Progenitor cell of endocrine pancreas (in vitro differentiated cells): ENCODE data around the gene CTDSP2. TPM values are rescaled to one million over a fixed set of nuclear protein-coding genes. Genes with fewer than 3 reads are reported as not detected.
"Not testable (repeated sequence)": the region's sequence is repeated elsewhere in the genome, so short reads cannot be mapped to it uniquely, and the experiment has no call there.

Experiments used
- DNase-seq: peaks from one replicate; pipeline ENCODE4 v3.0.0; 2021; ENCODE audit warnings: low spot score; ENCODE audit not compliant: unreplicated experiment
- H3K27ac Mint-ChIP-seq: 2 replicates; pipeline ENCODE4 v1.8.0; 2021; ENCODE audit warnings: mild to moderate bottlenecking, moderate library complexity, mixed read lengths
- H3K27me3 Mint-ChIP-seq: 2 replicates; pipeline ENCODE4 v1.8.0; 2021; ENCODE audit warnings: mixed read lengths
- H3K36me3 Mint-ChIP-seq: 2 replicates; pipeline ENCODE4 v1.8.0; 2022; ENCODE audit warnings: mixed read lengths; ENCODE audit not compliant: insufficient read depth
- H3K4me1 Mint-ChIP-seq: 2 replicates; pipeline ENCODE4 v1.8.0; 2021; ENCODE audit warnings: low read depth, mixed read lengths
- H3K4me3 Mint-ChIP-seq: 2 replicates; pipeline ENCODE4 v1.8.0; 2021; ENCODE audit warnings: low read depth, mild to moderate bottlenecking, moderate library complexity, mixed read lengths
- H3K9me3 Mint-ChIP-seq: 2 replicates; pipeline ENCODE4 v1.8.0; 2021; ENCODE audit warnings: low read depth, mixed read lengths
- total RNA-seq: library from RNA; stranded (reverse); gene quantifications from 2 replicates; pipeline ENCODE4 v1.2.1, GENCODE V29; 2021
- TF ChIP-seq, protein P1 (sequence below): fragments of 200-600 bp; sonication (generic); IDR thresholded peaks from one replicate; pipeline ENCODE4 v1.5.0; 2021; ENCODE audit warnings: antibody characterized with exemption, mild to moderate bottlenecking; ENCODE audit not compliant: unreplicated experiment

Gene CTDSP2
- total RNA-seq, 1 donor from 2014 or later: 145 TPM

DNA sequence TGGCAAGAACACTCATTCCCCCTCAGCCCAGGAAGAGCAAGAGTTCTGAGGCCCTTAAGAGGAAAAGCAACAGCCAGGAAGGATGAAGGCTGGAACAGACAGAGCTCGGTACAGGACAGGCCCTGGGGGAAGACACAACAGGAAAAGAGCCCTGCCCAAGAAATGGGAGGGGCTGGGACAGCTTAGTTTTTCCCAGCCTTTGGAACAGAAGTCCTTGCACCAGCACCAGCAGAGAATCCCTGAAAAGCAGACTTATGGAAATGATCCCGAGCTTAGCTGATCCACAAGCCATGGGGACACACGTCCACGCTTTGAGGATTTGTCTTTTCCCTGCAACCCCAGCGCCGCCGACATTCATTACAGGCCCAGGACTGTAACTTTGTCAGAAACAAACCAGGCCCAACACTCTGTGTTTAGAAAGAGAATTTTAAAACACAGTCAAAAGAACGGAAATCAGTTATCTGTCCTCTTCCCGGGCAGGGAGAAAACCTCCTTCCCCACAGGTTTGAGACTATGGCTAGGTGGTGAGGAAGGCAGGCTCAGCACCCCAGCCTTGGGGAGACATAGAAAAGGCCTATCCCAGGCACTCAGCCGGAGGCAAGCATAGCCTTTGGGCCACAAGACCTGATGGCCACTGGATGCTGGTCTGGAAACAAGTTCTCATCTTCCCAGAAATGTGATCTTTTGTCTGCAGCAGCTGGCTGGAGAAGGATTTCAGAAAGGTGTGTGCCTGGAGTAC is 24.0 kb downstream of the CTDSP2 start:
- Mint-ChIP-seq H3K4me1 (peaks cover 18% of the 10 kb centered on the region), H3K27me3 (no peaks in the 10 kb centered on the region), H3K27ac (peak overlapping the region; percentile 64), H3K9me3 (no peaks in the 10 kb centered on the region), H3K36me3 (peaks cover 24% of the 10 kb centered on the region), H3K4me3 (no peak overlapping the region)
- TF ChIP-seq, protein P1, sequence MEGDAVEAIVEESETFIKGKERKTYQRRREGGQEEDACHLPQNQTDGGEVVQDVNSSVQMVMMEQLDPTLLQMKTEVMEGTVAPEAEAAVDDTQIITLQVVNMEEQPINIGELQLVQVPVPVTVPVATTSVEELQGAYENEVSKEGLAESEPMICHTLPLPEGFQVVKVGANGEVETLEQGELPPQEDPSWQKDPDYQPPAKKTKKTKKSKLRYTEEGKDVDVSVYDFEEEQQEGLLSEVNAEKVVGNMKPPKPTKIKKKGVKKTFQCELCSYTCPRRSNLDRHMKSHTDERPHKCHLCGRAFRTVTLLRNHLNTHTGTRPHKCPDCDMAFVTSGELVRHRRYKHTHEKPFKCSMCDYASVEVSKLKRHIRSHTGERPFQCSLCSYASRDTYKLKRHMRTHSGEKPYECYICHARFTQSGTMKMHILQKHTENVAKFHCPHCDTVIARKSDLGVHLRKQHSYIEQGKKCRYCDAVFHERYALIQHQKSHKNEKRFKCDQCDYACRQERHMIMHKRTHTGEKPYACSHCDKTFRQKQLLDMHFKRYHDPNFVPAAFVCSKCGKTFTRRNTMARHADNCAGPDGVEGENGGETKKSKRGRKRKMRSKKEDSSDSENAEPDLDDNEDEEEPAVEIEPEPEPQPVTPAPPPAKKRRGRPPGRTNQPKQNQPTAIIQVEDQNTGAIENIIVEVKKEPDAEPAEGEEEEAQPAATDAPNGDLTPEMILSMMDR: no peak
- DNase-seq: no peak

DNA sequence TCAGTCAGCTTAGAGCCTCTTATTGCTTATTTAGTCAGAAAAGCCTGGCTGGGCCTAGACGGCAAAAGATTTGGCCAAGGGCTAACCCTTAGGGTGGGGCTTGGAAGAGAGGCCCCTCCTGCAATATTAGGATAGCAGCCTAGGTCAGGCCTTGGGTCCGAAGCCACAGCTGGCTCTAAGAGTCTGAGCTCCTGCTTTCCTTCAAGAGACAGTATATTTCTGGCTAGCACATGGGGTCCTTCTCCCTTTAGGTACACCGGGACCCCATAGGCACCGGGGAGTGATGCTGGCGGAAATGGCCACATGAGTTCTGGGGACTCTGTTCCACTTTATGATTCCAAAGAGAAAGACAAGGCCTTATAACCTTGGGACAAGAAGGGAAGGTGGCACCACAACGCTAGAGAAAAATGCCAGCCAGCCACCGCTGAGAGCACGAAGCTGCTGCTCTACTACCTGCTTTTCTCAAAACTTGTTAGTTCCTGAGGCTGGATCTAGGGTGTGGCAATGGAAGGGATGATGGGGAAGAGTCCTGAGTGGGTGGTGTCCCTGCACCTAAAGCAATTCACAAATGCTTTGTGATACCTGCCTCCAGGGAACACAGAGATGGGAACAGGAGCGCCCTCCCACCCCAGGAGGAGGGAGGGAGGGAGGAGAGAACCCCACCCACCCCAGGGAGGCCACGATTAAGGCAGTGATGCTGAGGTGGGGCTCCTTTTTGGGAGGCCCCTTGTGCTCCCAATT is 24.9 kb downstream of the CTDSP2 start:
- H3K36me3 Mint-ChIP-seq: peaks cover 20% of the 10 kb centered on the region
- H3K4me1 Mint-ChIP-seq: peaks cover 18% of the 10 kb centered on the region
- TF ChIP-seq, protein P1: no peak
- peak overlapping the region; percentile 45 for H3K27ac Mint-ChIP-seq
- no peaks in the 10 kb centered on the region for H3K27me3 Mint-ChIP-seq
- no peak for DNase-seq
- H3K4me3 Mint-ChIP-seq: no peak overlapping the region
- H3K9me3 Mint-ChIP-seq: no peaks in the 10 kb centered on the region

DNA sequence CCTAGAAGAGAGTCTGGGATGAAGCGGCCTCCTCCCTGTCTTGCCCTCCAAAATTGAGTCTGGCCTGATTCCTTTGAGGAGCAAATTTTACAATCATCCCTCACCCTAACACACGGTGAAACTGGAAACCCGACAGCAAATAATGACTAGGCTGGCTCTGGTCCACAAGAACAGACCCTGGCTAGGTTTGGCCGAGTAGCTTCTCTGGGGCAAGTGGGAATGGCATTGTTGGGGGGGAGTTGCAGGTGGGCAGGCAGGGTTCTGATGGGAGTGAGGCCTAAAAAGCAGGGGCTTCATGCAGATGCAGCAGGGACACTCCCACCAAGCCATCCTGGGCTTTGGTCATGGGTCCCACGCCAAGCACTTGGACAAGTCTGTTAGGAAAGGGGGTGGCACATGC is 25.5 kb downstream of the CTDSP2 start:
- H3K36me3 Mint-ChIP-seq: peaks cover 20% of the 10 kb centered on the region
- not testable (repeated sequence) for H3K4me3 Mint-ChIP-seq, DNase-seq, H3K27me3 Mint-ChIP-seq, H3K9me3 Mint-ChIP-seq
- peak overlapping the region; percentile 49 for H3K27ac Mint-ChIP-seq
- H3K4me1 Mint-ChIP-seq: peaks cover 24% of the 10 kb centered on the region

DNA sequence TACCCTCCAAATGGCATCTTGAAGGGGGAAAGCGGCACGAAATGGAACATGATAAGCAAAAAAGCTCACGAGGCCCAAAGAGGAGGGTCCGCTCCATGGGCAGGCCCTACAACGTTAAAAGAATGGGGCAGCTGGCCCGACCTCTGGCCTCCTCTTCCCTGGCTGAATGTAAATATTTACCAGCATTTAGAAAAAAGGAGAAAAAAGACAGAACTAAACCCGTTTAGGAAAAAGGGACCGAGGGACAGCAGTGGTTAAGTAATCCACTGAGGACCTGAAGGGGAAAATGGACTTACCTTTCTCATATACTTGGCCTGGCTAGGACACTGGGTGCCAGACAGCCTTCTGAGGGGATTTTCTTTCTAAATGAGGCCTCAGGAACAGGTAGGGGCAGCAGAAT is 26.4 kb downstream of the CTDSP2 start:
- not testable (repeated sequence) for H3K4me3 Mint-ChIP-seq, DNase-seq, H3K9me3 Mint-ChIP-seq, H3K27me3 Mint-ChIP-seq
- Mint-ChIP-seq H3K4me1 (peaks cover 25% of the 10 kb centered on the region), H3K27ac (peak overlapping the region; percentile 67), H3K36me3 (peaks cover 14% of the 10 kb centered on the region)

DNA sequence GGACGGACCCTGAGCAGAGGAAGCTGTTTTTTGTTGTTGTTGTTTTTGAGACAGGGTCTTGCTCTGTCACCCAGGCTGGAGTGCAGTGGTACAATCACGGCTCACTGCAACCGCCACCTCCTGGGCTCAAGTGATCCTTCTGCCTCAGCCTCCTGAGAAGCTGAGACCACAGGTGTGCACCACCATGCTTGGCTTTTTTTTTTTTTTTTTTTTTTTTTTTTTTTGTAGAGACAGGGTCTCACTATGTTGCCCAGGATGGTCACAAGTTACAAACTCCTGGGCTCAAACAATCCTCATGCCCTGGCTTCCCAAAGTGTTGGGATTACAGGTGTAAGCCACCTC is 28.6 kb downstream of the CTDSP2 start:
- not testable (repeated sequence) for DNase-seq, H3K27ac Mint-ChIP-seq, H3K27me3 Mint-ChIP-seq, H3K36me3 Mint-ChIP-seq, H3K9me3 Mint-ChIP-seq, H3K4me3 Mint-ChIP-seq
- peaks cover 25% of the 10 kb centered on the region for H3K4me1 Mint-ChIP-seq

DNA sequence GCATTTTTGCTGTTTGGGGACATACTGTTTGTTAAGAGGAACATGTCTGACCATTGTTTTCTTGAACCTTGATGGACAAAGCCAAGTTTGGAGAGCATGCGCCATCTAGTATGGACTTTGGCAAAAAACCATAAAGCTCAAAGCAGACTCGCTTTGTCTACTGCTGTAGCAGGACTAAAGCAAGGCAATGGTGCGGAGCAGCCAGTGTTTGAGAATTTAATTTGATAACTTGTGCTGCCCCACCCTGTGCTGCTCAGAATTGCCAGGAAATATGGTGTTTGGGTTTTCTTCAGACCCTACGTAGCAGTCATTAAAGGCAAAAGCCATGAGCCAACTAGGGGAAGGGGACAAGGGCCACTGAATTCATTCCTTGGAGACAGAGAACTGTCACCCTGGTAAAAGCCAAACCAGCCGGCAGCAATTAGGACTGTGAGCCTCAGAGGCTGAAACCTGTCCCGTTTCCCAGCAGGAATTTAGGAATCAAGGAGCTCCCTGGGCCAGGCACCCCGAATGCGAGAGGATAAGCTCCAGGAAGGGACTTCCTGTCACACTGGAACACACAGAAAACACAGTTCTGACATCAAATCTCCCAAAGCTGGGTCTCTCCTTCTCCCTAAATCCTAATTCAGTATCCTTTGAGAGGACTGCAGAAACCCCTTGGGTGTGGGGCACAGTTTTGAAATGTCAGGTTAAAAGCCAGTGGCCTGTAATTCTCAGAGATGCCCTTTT is 29.1 kb downstream of the CTDSP2 start:
- no peak overlapping the region for H3K4me3 Mint-ChIP-seq
- no peak for DNase-seq
- no peak overlapping the region for H3K27ac Mint-ChIP-seq
- H3K36me3 Mint-ChIP-seq: peaks cover 2% of the 10 kb centered on the region
- TF ChIP-seq, protein P1: no peak
- peaks cover 25% of the 10 kb centered on the region for H3K4me1 Mint-ChIP-seq
- H3K27me3 Mint-ChIP-seq: no peaks in the 10 kb centered on the region
- H3K9me3 Mint-ChIP-seq: no peaks in the 10 kb centered on the region
